Gastrocnemius medialis (tissue), 4 donors: ENCODE results near the gene SUPT5H. TPM values are rescaled to one million over a fixed set of nuclear protein-coding genes. Genes with fewer than 3 reads are reported as not detected.

Experiments
- ATAC-seq, 2 donors: fragments of 150-250 bp; one replicate each; pipeline ENCODE4 v1.9.1; 2016
- DNase-seq, 2 donors: peaks; one replicate each; pipeline ENCODE4 v3.0.0-alpha.2; 2019
- H3K27ac ChIP-seq, 4 donors: fragments of 200-600 bp; sonication (generic); 1 replicate in 1 of 4; 2 replicates in 3 of 4; pipeline ENCODE4 v1.5.1; 2016 to 2018; ENCODE audit warnings: mild to moderate bottlenecking in 2 of 4, moderate library complexity in 1 of 4
- H3K27me3 ChIP-seq, 3 donors: fragments of 200-600 bp; sonication (generic) in 2 of 3; 1 replicate in 1 of 3; 2 replicates in 2 of 3; pipeline versions ENCODE4 v1.5.1 to v1.6.0; 2016 to 2019; ENCODE audit warnings: mild to moderate bottlenecking in 1 of 3, moderate library complexity in 1 of 3
- H3K36me3 ChIP-seq, 2 donors: fragments of 200-600 bp; sonication (generic) in 1 of 2; one replicate each; pipeline ENCODE4 v1.5.1; 2017 to 2018
- H3K4me1 ChIP-seq, 2 donors: fragments of 200-600 bp; sonication (generic) in 1 of 2; one replicate each; pipeline ENCODE4 v1.5.1; 2016 to 2017; ENCODE audit warnings: mild to moderate bottlenecking in 2 of 2
- H3K4me3 ChIP-seq, 4 donors: fragments of 200-600 bp; sonication (generic) in 3 of 4; 1 replicate in 1 of 4; 2 replicates in 3 of 4; pipeline ENCODE4 v1.5.1; 2016 to 2019; ENCODE audit warnings: mild to moderate bottlenecking in 2 of 4
- H3K9me3 ChIP-seq, 3 donors: fragments of 200-600 bp; sonication (generic) in 2 of 3; 1 replicate in 1 of 3; 2 replicates in 2 of 3; pipeline ENCODE4 v1.5.1; 2016 to 2019
- POLR2A ChIP-seq, 2 donors: fragments of 450-650 bp; IDR thresholded peaks; one replicate each; pipeline ENCODE4 v1.6.1; 2017; ENCODE audit warnings: antibody characterized with exemption in 2 of 2, mild to moderate bottlenecking in 2 of 2, moderate library complexity in 2 of 2
- in situ Hi-C, 4 donors: fragments of 200-750 bp; cut with MboI; loops; one replicate each; pipeline versions ENCODE4 v1.15.0 to v1.8.0; 2017; ENCODE audit warnings: low sequenced_read_pairs in 4 of 4
- intact Hi-C: fragments of 100-400 bp; cut with DNase I; formaldehyde crosslinking; loops from one replicate; pipeline ENCODE4 v1.15.1; 2023; ENCODE audit warnings: low total_unique reads
- total RNA-seq, 4 donors: library from RNA; depleted of rRNA; stranded (reverse); fragments of >200 nt; gene quantifications; one replicate each; pipeline versions ENCODE4 v1.1.0 to v1.2.3, GENCODE V29; 2016
- TF ChIP-seq, protein P1 (sequence below), 5 experiments: fragments of 450-650 bp in 3 of 5; fragments of 200-600 bp in 2 of 5; sonication (generic) in 2 of 5; IDR thresholded peaks in 4 of 5; conservative IDR thresholded peaks in 1 of 5; 1 replicate in 4 of 5; 2 replicates in 1 of 5; pipeline ENCODE4 v1.5.1; 2016 to 2019; ENCODE audit warnings: antibody characterized with exemption in 5 of 5, mild to moderate bottlenecking in 3 of 5, moderate library complexity in 3 of 5

Gene SUPT5H
- total RNA-seq, 4 donors from 2014 or later = 60.7 to 148 (median 108) TPM

DNA sequence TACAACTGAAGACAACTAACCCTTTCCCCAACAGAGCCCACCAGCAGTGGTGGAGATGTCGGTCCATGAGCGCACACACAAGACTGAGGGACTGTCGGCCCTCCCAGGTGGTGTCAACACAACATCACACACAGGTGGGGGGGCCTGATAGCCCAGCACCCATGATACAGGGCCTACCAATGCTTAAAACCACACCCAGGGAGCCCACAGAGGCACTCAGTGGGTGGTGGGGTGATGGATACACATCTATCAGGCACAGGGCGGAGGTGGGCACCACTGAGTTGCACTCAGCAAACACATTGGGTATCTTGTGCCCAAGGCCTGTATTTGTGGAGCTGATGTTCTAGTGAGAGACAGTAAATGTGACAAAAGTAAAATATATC, 45.7 kb upstream of the SUPT5H start:
- DNase-seq (no peak), ATAC-seq (no peak)
- peaks cover 0 to 8% of the 10 kb centered on the region in 2 donors for H3K36me3 ChIP-seq
- no peaks in the 10 kb centered on the region for H3K9me3 ChIP-seq
- H3K27ac ChIP-seq = peak overlapping the region; percentile 90 to 100 (median 98)
- in situ Hi-C loops = loop anchor here in 1 of 4 donors (10.0 kb wide), 1 partner anchor 55 kb away; the partner anchor contains the start of gene SAMD4B
- no peaks in the 10 kb centered on the region for H3K27me3 ChIP-seq
- TF ChIP-seq, protein P1, sequence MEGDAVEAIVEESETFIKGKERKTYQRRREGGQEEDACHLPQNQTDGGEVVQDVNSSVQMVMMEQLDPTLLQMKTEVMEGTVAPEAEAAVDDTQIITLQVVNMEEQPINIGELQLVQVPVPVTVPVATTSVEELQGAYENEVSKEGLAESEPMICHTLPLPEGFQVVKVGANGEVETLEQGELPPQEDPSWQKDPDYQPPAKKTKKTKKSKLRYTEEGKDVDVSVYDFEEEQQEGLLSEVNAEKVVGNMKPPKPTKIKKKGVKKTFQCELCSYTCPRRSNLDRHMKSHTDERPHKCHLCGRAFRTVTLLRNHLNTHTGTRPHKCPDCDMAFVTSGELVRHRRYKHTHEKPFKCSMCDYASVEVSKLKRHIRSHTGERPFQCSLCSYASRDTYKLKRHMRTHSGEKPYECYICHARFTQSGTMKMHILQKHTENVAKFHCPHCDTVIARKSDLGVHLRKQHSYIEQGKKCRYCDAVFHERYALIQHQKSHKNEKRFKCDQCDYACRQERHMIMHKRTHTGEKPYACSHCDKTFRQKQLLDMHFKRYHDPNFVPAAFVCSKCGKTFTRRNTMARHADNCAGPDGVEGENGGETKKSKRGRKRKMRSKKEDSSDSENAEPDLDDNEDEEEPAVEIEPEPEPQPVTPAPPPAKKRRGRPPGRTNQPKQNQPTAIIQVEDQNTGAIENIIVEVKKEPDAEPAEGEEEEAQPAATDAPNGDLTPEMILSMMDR (IDR thresholded peaks at IDR 0.05 in 4 of 5, conservative IDR thresholded peaks at IDR 0.05 in 1 of 5) = no peak
- intact Hi-C loops = loop anchor here (10.0 kb wide), 5 partner anchors 565 to 1025 kb away; partner anchors contain the start of genes AKT2, ECH1, PSMD8 and SERTAD1
- no peak overlapping the region for H3K4me3 ChIP-seq
- peaks cover 35 to 36% of the 10 kb centered on the region in 2 donors for H3K4me1 ChIP-seq

DNA sequence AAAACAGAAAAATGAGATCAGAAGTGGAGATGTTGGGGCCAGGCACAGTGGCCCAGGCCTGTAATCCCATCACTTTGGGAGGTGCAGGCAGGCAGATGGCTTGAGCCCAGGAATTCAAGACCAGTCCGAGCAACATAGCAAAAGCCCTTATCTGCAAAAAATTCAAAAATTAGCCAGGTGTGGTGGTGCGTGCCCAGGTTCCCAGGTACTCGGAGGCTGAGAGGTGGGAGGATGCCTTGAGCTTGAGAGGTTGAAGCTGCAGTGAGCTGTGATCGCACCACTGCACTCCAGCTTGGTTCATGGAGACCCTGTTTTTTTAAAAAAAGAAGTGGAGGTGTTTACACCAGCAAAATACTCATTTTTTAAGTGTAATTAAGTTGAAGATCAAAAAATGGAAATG, 45.3 kb upstream of the SUPT5H start:
- H3K36me3 ChIP-seq = peaks cover 0 to 4% of the 10 kb centered on the region in 2 donors
- in situ Hi-C loops = no loop called here
- TF ChIP-seq, protein P1 (IDR thresholded peaks at IDR 0.05 in 4 of 5, conservative IDR thresholded peaks at IDR 0.05 in 1 of 5) = no peak
- no peak for TF ChIP-seq POLR2A (IDR thresholded peaks at IDR 0.05)
- no peak for ATAC-seq
- DNase-seq = no peak
- no peaks in the 10 kb centered on the region for H3K27me3 ChIP-seq
- peaks cover 38 to 39% of the 10 kb centered on the region in 2 donors for H3K4me1 ChIP-seq
- peak overlapping the region; percentile 90 to 100 (median 98) for H3K27ac ChIP-seq
- no peaks in the 10 kb centered on the region for H3K9me3 ChIP-seq
- intact Hi-C loops = loop anchor here (10.0 kb wide), 5 partner anchors 565 to 1025 kb away; partner anchors contain the start of genes AKT2, ECH1, PSMD8 and SERTAD1
- H3K4me3 ChIP-seq = no peak overlapping the region

DNA sequence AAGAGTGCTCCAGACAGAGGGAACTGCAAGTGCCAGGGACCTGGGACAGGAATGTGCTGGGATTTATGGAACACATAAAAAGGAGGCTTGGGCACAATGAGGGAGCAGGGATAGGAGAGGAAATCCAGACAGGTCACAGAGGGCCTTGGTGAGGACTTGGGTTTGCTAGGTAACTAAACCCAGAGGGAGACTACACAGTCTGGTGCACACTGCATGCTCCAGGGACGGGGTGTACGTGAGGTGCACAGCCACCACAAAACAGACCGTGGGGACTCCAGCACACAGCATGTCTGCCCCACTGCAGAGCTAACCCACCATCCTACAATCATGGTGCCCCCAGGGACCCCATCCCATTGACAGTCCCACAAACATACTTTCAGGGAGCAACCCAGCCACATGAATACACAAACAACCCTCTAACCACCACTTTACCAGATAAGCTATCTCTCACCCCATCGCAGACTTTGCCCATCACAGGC, 44.3 kb upstream of the SUPT5H start:
- Histone ChIP-seq H3K27ac (peak overlapping the region; percentile 98 to 100 (median 100)), H3K4me3 (no peak overlapping the region), H3K4me1 (peaks cover 44 to 50% of the 10 kb centered on the region in 2 donors), H3K9me3 (no peaks in the 10 kb centered on the region), H3K36me3 (no peaks in the 10 kb centered on the region), H3K27me3 (no peaks in the 10 kb centered on the region)
- in situ Hi-C loops (no loop called here), intact Hi-C loops (loop anchor here (10.0 kb wide), 5 partner anchors 566 to 1026 kb away; partner anchors contain the start of genes AKT2, ECH1, PSMD8 and SERTAD1)
- no peak for DNase-seq
- TF ChIP-seq POLR2A (IDR thresholded peaks at IDR 0.05) = no peak
- TF ChIP-seq, protein P1 (IDR thresholded peaks at IDR 0.05 in 4 of 5, conservative IDR thresholded peaks at IDR 0.05 in 1 of 5) = no peak
- no peak for ATAC-seq

DNA sequence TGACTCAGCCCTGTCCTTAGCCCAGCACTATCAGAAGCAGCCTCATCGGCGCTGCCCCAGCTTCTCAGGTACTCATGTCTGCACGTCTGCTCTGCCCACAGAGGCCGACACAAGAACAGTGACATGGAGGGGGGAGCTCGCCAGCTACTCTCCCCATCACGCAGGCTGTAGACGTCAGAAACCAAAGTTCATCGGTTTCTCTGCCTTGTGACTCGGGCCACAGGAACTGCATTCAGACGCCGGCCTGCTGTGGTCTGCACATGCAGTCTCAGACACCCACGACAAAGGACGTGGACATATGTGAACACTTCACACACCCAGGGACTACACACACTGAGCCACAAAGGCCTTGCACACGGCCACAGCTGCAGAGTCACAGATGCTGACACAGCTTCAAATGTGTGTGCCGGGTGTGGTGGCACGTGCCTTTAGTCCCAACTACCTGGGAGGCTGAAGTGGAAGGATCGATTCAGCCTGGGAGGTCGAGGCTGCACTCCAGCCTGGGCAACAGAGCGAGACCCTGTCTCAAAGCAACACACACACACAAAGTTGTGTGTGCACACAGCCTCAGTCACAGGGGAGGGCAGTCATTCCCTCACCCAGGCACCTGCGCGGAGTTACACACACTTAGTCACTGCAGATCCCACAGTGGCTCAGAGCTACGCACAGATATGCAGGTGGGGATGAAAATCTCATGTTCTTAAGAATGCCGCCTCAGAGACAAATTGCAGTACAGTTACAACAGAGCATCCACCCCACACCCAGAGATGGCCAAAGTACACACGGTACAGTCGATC, 43.6 kb upstream of the SUPT5H start:
- intact Hi-C loops = loop anchor here (1.0 to 10.0 kb wide), 7 partner anchors 10 to 1027 kb away; partner anchors contain the start of genes AKT2, ECH1, PSMD8 and SERTAD1
- peak; percentile 4 to 13 for ATAC-seq
- in situ Hi-C loops = no loop called here

More for the DNA sequence above, 43.6 kb upstream of the SUPT5H start:
- Histone ChIP-seq H3K27ac (peak overlapping the region; percentile 98 to 100 (median 100)), H3K36me3 (no peaks in the 10 kb centered on the region), H3K4me3 (peak overlapping the region in 2 of 4 donors; percentile 74 to 79), H3K27me3 (no peaks in the 10 kb centered on the region), H3K4me1 (peaks cover 44 to 51% of the 10 kb centered on the region in 2 donors), H3K9me3 (no peaks in the 10 kb centered on the region)
- TF ChIP-seq, protein P1 (IDR thresholded peaks at IDR 0.05 in 4 of 5, conservative IDR thresholded peaks at IDR 0.05 in 1 of 5) = no peak
- TF ChIP-seq POLR2A (IDR thresholded peaks at IDR 0.05) = peak; percentile 2 to 18
- peak; percentile 19 to 64 for DNase-seq
